ENCODE data around the gene TUFM.
"Not testable (repeated sequence)": the region's sequence is repeated elsewhere in the genome, so short reads cannot be mapped to it uniquely, and the experiment has no call there.

Gene TUFM

GRCh38 chr16:28822520-28823290 lies 23.4 kb downstream of the TUFM start, which contains the start of gene ATXN2L:
ATXN2L (plus strand) TSS chr16:28822999; CDS start chr16:28823260, 261 bp downstream.
- TF ChIP-seq, protein P1, sequence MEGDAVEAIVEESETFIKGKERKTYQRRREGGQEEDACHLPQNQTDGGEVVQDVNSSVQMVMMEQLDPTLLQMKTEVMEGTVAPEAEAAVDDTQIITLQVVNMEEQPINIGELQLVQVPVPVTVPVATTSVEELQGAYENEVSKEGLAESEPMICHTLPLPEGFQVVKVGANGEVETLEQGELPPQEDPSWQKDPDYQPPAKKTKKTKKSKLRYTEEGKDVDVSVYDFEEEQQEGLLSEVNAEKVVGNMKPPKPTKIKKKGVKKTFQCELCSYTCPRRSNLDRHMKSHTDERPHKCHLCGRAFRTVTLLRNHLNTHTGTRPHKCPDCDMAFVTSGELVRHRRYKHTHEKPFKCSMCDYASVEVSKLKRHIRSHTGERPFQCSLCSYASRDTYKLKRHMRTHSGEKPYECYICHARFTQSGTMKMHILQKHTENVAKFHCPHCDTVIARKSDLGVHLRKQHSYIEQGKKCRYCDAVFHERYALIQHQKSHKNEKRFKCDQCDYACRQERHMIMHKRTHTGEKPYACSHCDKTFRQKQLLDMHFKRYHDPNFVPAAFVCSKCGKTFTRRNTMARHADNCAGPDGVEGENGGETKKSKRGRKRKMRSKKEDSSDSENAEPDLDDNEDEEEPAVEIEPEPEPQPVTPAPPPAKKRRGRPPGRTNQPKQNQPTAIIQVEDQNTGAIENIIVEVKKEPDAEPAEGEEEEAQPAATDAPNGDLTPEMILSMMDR (IDR thresholded peaks at IDR 0.05; ENCODE audit: control insufficient read depth, extremely low read depth, insufficient read depth): no peak
- H3K4me3 ChIP-seq (ENCODE audit: low read depth, low read length): peak within 1 kb of the TSS; percentile 91
- peak; percentile 91 for DNase-seq (ENCODE audit: low read depth)

- TF ChIP-seq, protein P1 (IDR thresholded peaks at IDR 0.05; ENCODE audit: control insufficient read depth, extremely low read depth, insufficient read depth): no peak
- DNase-seq (ENCODE audit: low read depth): no peak
- peak overlapping the region; percentile 91 for H3K4me3 ChIP-seq (ENCODE audit: low read depth, low read length)
These were observed 24.2 kb downstream of the TUFM start for GRCh38 chr16:28821874-28822519.

DNA sequence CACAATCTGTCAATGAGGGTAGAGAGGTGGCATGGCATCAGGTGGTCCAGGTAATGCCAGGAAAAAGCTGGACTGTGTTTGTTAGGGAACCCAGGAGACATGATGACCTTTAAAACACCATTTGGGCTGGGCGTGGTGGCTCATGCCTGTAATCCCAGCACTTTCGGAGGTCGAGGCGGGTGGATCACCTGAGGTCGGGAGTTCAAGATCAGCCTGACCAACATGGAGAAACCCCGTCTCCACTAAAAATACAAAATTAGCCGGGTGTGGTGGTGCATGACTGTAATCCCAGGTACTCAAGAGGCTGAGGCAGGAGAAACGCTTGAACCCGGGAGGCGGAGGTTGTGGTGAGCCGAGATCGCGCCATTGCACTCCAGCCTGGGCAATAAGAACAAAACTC lies 25.6 kb downstream of the TUFM start:
- not testable (repeated sequence) for DNase-seq (ENCODE audit: low read depth); H3K4me3 ChIP-seq (ENCODE audit: low read depth, low read length)

GRCh38 chr16:28820016-28820415 lies 26.1 kb downstream of the TUFM start:
- DNase-seq (ENCODE audit: low read depth): no peak
- TF ChIP-seq, protein P1 (IDR thresholded peaks at IDR 0.05; ENCODE audit: control insufficient read depth, extremely low read depth, insufficient read depth): no peak
- H3K4me3 ChIP-seq (ENCODE audit: low read depth, low read length): no peak overlapping the region

DNA sequence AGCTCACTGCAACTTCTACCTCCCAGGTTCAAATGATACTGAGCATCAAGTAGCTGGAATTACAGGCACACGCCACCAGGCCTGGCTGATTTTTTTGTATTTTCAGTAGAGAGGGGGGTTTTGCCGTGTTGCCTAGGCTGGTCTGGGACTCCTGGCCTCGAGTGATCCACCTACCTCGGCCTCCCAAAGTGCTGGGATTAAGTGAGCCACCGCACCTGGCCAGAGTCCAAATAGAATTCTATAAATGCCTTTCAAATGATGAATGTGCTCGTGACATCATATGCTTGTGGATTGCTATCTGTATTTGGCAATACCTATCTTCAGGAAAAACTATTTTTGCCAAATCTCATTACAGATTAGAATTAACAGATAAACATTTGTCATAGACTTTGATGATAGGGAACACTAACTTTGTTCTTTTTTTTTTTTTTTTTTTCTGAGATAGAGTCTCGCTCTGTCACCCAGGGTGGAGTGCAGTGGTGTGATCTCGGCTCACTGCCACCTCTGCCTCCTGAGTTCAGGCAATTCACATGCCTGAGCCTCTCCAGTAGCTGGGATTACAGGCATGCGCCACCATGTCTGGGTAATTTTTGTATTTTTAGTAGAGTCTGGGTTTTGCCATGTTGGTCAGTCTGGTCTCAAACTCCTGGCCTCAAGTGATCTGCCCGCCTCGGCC lies 38.6 kb downstream of the TUFM start:
- DNase-seq (ENCODE audit: low read depth); H3K4me3 ChIP-seq (ENCODE audit: low read depth, low read length): not testable (repeated sequence)

DNA sequence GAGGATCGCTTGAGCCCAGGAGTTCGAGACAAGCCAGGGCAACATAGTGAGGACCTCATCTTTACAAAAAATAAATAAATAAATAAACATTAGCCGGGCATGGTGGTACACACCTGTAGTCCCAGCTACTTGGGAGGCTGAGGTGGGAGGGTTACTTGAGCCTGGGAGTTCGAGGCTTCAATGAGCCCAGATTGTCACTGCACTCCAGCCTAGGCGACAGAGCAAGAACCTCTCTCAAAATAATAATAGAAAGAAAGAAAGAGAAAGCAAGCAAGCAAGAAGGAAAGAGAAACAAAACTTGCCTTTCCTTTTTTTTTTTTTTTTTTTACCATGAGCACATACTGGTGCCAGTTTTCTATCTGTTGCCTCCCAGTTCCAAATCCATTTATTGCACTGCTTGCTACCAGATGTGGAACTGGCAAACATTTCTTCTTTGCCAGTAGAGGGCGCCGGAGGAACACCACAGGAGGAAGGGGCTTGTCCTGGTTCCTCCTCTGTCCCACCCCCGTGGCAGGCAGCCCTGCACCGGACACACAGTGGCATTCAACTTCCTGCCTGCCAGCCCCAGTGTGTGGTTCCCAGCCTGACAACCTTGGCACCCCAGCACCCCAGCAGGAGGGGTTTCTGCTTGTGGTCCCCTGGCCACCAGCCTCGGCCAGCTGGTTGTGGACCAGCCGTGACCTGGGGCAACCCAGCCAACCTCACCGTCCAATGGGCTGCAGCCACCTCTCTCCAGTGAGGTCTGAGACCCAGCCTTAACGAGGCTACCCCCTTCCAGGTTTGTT lies 43.7 kb downstream of the TUFM start:
- peak; percentile 42 for DNase-seq (ENCODE audit: low read depth)
- not testable (repeated sequence) for H3K4me3 ChIP-seq (ENCODE audit: low read depth, low read length)
- TF ChIP-seq, protein P1 (IDR thresholded peaks at IDR 0.05; ENCODE audit: control insufficient read depth, extremely low read depth, insufficient read depth): peak; percentile 43
